Measurements from ENCODE around the gene GAS2L1.

Gene GAS2L1

GRCh38 chr22:29275819-29276565 is 30.5 kb upstream of the GAS2L1 start:
- DNase-seq: no peak

GRCh38 chr22:29277927-29278326 is 28.5 kb upstream of the GAS2L1 start:
- no peak for DNase-seq

- no peak for DNase-seq
Measured at GRCh38 chr22:29284196-29284595, 22.3 kb upstream of the GAS2L1 start.

- no peak for DNase-seq
Measured at GRCh38 chr22:29288837-29289236, 17.6 kb upstream of the GAS2L1 start.

- no peak for DNase-seq
Measured at GRCh38 chr22:29290061-29290460, 16.4 kb upstream of the GAS2L1 start.

DNA sequence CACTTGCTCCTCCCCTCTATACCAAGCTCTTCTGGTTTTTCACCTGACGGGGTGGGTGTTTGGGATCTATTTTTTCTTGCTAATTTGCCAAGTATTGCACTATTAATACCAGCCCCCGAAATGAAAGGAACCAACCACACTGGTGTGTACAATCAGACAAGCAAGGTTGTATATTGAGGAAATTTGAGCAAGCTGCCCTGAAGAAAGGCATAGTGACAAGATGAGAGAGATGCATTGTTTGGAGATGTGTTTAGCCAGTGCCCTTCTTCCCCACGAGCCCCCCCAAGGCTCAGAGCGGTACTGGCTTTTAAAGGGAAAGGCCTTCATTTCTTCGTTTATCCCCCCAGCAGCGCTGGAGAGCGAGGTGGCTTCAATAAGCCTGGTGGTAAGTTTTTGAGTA is 15.2 kb upstream of the GAS2L1 start:
- no peak for DNase-seq

DNA sequence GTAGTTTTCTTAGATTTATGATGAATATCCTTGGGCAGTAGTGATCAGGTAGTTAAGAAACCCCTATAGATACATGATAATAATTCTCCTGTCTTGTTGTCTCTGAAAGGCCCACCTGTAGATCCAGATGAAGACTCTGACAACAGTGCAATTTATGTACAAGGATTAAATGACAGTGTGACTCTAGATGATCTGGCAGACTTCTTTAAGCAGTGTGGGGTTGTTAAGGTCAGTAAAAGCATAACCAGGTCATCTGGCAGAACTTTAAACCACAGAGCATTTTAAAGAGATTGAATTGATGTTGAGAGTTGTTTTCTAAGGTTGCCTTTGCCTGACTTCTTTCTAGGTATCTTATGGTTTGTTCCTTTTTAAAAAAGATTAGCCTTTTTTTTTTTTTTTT is 14.1 kb upstream of the GAS2L1 start:
- DNase-seq: no peak

DNA sequence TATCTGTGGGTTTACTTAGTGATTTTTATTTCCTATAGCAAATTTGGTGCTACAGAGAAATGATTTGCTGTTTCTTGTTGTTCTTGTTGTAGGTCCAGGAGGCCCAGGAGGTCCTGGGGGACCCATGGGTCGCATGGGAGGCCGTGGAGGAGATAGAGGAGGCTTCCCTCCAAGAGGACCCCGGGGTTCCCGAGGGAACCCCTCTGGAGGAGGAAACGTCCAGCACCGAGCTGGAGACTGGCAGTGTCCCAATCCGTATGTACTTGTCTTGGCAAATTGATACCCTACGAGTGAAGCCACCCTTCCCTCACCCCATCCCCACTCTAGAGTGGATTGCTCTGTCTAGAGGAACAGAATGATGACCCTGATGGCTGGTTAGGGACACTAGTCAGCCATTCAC is 7.8 kb upstream of the GAS2L1 start:
- no peak for DNase-seq

GRCh38 chr22:29299136-29299900 is 7.1 kb upstream of the GAS2L1 start:
- DNase-seq: no peak

GRCh38 chr22:29300467-29300806 is 6.0 kb upstream of the GAS2L1 start:
- no peak for DNase-seq

- no peak for DNase-seq
Measured at GRCh38 chr22:29300807-29301601, 5.4 kb upstream of the GAS2L1 start.

GRCh38 chr22:29301716-29302401 is 4.6 kb upstream of the GAS2L1 start:
- DNase-seq: no peak

DNA sequence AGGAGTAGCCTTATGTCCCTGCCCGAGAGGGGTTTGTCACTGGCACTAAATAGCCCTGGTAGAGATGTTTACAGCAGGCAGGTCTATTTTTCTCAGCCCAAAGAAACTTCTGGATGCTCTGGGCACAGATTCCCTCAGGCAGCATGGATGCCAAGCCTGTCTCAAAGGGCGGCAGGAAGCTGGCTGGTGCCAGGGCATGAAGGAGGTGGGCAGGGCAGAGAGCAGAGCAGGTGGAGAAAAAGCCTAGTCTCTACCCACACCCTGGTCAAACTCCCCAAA is 4.1 kb upstream of the GAS2L1 start:
- no peak for DNase-seq

DNA sequence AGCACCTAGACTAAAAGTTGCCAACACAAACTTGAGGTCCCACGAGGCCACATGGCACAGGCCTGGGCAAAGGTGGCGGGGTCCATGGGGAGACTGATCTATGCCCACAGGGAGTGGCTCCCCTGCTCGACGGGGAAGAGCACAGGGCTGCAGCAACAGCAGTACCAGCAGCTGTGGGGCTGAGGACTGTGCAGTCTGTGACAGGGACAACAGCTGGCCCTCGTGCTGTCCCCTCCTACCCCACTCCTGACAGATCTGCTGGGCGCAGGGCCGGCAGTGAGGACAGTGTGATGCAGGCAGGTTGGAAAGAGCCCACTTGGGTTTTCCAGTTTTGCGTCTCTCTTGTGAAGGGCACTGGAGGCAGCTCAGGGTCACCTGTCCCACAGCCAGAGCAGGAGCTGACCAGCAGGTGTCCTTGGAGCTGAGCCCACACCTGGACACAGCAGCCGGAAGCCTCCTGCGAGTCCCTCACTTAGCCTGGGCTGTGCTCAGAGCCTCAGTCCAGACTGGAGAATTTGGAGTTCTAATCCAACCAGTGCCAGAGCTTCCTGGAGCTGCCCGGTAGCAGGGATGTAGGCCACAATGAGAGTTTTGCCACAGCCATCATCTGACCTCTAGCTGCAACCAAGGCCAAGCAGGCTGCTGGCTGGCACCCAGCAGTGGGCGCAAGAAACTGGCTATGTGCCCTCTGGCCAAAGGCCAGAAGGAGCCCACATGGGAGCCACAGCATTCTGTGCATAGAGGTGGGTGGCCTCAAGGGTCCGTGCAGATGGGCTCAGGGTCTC is 3.6 kb upstream of the GAS2L1 start:
- no peak for DNase-seq

GRCh38 chr22:29305836-29306174 is 645 bp upstream of the GAS2L1 start:
- no peak for DNase-seq

GRCh38 chr22:29306835-29307595 is 565 bp downstream of the GAS2L1 start:
- DNase-seq: peak; percentile 21

DNA sequence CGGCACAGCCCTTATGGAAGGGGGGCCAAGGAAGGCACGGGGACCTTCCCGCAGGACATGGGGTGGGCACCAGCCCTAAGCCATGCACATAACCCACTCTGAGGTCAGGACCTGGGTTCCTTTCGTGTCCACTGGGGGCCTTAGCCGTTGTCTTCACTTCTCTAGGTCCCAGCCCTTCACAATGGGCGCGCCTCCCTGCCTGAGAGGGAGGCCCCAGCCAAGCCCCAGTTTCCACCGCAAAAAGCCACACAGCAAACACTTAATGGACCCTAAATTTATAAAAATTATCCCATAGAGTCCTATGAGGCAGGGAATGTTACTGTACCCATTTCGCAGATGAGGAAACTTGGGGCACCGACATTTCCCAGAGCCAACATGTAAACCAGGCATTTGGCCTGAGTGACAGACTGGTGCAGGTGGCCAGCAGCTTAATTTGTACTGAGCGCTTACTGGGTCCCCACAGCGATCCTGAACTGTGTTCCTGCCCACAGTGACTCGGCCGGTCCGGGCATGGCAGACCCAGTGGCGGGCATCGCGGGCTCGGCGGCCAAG is 1.2 kb downstream of the GAS2L1 start:
- DNase-seq: no peak

DNA sequence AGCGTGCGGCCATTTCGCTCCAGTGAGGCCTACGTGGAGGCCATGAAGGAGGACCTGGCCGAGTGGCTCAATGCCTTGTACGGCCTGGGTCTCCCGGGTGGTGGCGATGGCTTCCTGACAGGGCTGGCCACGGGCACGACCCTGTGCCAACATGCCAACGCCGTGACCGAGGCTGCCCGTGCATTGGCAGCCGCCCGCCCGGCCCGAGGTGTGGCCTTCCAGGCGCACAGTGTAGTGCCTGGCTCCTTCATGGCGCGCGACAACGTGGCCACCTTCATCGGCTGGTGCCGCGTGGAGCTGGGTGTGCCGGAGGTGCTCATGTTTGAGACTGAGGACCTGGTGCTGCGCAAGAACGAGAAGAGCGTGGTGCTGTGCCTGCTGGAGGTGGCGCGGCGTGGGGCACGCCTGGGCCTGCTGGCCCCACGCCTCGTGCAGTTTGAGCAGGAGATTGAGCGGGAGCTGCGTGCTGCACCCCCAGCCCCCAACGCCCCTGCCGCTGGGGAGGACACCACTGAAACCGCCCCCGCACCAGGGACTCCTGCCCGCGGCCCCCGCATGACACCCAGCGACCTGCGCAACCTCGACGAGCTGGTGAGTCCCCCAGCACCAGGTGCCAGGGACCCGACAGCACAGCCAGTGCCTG is 1.8 kb downstream of the GAS2L1 start:
- peak; percentile 29 for DNase-seq

DNA sequence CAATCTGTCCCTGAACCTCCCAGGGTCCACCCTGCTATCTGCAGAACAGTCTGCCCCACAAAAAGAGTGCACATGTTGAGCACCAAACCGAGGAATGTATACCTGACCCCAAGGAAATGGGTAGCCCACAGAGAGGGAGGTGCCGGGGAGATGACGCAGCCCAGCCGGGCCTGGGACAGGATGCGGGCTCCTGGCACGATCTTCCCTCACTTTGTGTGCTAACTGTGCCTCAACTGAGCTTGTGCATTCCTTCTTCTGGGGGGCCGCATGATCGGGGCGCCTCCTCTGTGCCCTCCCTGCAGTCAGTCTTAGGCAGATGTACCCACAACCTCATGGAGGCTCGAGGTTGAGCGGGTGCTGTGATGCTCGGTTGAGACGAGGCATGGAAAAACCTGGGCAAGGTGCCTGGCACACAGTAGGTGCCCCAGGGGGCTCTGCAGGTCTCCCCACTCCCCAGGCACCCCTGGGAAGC is 2.4 kb downstream of the GAS2L1 start:
- DNase-seq: peak; percentile 80

DNA sequence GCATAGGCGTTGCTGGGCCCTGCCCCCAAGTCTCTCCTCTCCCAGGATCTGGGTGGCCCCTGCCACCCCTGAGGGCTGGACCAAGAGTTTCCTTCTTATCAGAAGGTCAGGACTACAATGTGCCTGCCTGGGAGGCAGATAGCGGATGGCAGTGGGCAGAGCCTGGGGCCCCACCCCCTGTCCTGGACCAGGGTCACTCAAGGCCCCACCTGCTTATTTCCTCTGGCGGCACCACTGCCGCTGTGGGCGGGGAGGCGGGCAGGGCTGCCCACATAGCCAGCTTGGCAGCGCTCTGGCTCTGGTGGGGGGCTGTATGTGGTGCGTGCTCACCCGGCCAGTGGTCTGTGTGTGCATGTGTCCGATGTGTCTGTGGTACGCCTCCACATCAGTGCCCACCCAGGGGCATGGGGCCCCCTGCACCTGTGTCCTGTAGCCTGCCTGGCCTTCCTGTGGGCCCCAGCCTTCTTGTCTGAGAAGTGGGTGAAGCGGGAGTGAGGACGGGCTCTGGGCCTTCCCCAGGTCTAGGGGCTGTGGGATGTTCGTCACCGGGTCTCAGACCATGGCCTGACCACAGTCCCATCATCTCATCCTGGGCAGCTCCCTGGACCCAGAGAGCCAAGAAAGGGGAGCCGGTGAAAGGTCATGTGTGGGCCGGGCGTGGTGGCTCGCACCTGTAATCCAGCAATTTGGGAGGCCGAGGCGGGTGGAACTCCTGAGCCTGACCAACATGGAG is 3.0 kb downstream of the GAS2L1 start:
- no peak for DNase-seq

All from GF-D8 (cell line).